PC-3 (cell line): ENCODE results near the gene AARSD1. TPM values are rescaled to one million over a fixed set of nuclear protein-coding genes. Genes with fewer than 3 reads are reported as not detected.
A peak's percentile ranks its signal among the peaks of the same experiment; 100 is the strongest.

Experiments
- ATAC-seq: fragments of 200-7000 bp; cut with Tn5 transposase; 2 replicates; pipeline ENCODE4 v1.9.1; 2020; ENCODE audit warnings: mild to moderate bottlenecking, moderate library complexity
- Bru-seq: library from RNA; stranded (reverse); fragments of 400-500 nt; gene quantifications from one replicate; lab custom pipeline; 2021; lab: Mats Ljungman, UMichigan
- BruChase-seq, 2 experiments: library from RNA; stranded (reverse); fragments of 400-500 nt; gene quantifications; one replicate each; lab custom pipeline; 2021; lab: Mats Ljungman, UMichigan
- BruUV-seq: library from RNA; stranded (reverse); fragments of 400-500 nt; replicated peaks from 2 replicates; lab custom pipeline; 2021; lab: Mats Ljungman, UMichigan
- CTCF ChIA-PET: fragments of 300-600 bp; sonication (Branson Sonifier 250); formaldehyde crosslinking; loops from one replicate; lab custom pipeline; 2022; ENCODE audit warnings: antibody characterized with exemption; lab: Charles Lee
- POLR2A ChIA-PET: fragments of 300-600 bp; sonication (Branson Sonifier 250); formaldehyde crosslinking; loops from one replicate; lab custom pipeline; 2022; ENCODE audit warnings: antibody characterized with exemption; ENCODE audit not compliant: unreplicated experiment; lab: Charles Lee
- DNase-seq: peaks from one replicate; pipeline ENCODE4 v3.0.0-alpha.2; 2015
- H2AFZ ChIP-seq: fragments of 300-600 bp; sonication (generic); 2 replicates; pipeline ENCODE4 v1.6.0; 2016; ENCODE audit warnings: antibody characterized with exemption, low read length
- H3F3A ChIP-seq: fragments of 300-600 bp; sonication (generic); one replicate; pipeline ENCODE4 v1.6.0; 2017; ENCODE audit warnings: antibody characterized with exemption, low read length, control low read depth, mild to moderate bottlenecking; ENCODE audit not compliant: unreplicated experiment
- H3K27ac ChIP-seq: fragments of 300-600 bp; sonication (generic); 2 replicates; pipeline ENCODE4 v1.5.1; 2016; ENCODE audit warnings: mild to moderate bottlenecking, low read length
- H3K27me3 ChIP-seq: fragments of 300-600 bp; sonication (generic); 2 replicates; pipeline ENCODE4 v1.6.1; 2016; ENCODE audit warnings: low read length, mixed read lengths
- H3K36me3 ChIP-seq: fragments of 300-600 bp; sonication (generic); 2 replicates; pipeline ENCODE4 v1.6.1; 2016; ENCODE audit warnings: low read depth, mixed run types, low read length, mixed read lengths
- H3K4me1 ChIP-seq: fragments of 300-600 bp; sonication (generic); 2 replicates; pipeline ENCODE4 v1.5.1; 2016; ENCODE audit warnings: low read length; ENCODE audit not compliant: insufficient read depth
- H3K4me2 ChIP-seq: fragments of 300-600 bp; sonication (generic); 2 replicates; pipeline ENCODE4 v1.6.0; 2016; ENCODE audit warnings: low read length
- H3K4me3 ChIP-seq: fragments of 300-600 bp; sonication (generic); 2 replicates; pipeline ENCODE4 v1.5.1; 2016; ENCODE audit warnings: mild to moderate bottlenecking, low read length, mixed read lengths
- H3K79me2 ChIP-seq: fragments of 300-600 bp; sonication (generic); 2 replicates; pipeline ENCODE4 v1.6.1; 2017; ENCODE audit warnings: low read length, mixed read lengths
- H3K9ac ChIP-seq: fragments of 300-600 bp; sonication (generic); 2 replicates; pipeline ENCODE4 v1.6.0; 2016; ENCODE audit warnings: mild to moderate bottlenecking, low read length
- H3K9me2 ChIP-seq: fragments of 300-600 bp; sonication (generic); replicated peaks from 2 replicates; pipeline ENCODE4 v1.6.1; 2016; ENCODE audit warnings: mixed run types, low read length, mixed read lengths
- H3K9me3 ChIP-seq: fragments of 300-600 bp; sonication (generic); 2 replicates; pipeline ENCODE4 v1.6.1; 2016; ENCODE audit warnings: low read length, mixed read lengths
- H4K20me1 ChIP-seq: fragments of 300-600 bp; sonication (generic); 2 replicates; pipeline ENCODE4 v1.6.1; 2016; ENCODE audit warnings: low read length, mixed read lengths
- CTCF ChIP-seq: fragments of 300-600 bp; sonication (generic); conservative IDR thresholded peaks from 2 replicates; pipeline ENCODE4 v1.5.1; 2017; ENCODE audit warnings: antibody characterized with exemption, low read depth, mild to moderate bottlenecking, low read length
- EZH2 ChIP-seq: fragments of 300-600 bp; sonication (generic); IDR thresholded peaks from one replicate; pipeline ENCODE4 v1.6.1; 2017; ENCODE audit warnings: antibody characterized with exemption, mild to moderate bottlenecking, low read length; ENCODE audit not compliant: unreplicated experiment
- EZH2phosphoT487 ChIP-seq: fragments of 300-600 bp; sonication (generic); IDR thresholded peaks from 2 replicates; pipeline ENCODE4 v1.6.1; 2018; ENCODE audit warnings: mild to moderate bottlenecking, antibody characterized with exemption, low read length, borderline replicate concordance
- intact Hi-C: fragments of 100-400 bp; cut with micrococcal nuclease; formaldehyde crosslinking; loops from 2 replicates; pipeline ENCODE4 v1.9.0; 2023
- long read RNA-seq: library from polyadenylated mRNA; unstranded; transcript quantifications from one replicate; pipeline ENCODE4 v2.0.0, GENCODE V29; 2021; ENCODE audit not compliant: unreplicated experiment
- total RNA-seq: library from RNA; depleted of rRNA; stranded (reverse); fragments of >200 nt; gene quantifications from 2 replicates; pipeline ENCODE4 v1.2.3, GENCODE V29; 2014; rRNA removed

Gene AARSD1
- total RNA-seq (32.5 and 34.7 TPM in 2 replicates), Bru-seq, nascent RNA (percentile 82 among the genes with signal in this experiment), BruChase-seq, experiment 1, labeled RNA remaining after a 6-hour chase (percentile 90 among the genes with signal in this experiment), BruChase-seq, experiment 2, labeled RNA remaining after a 2-hour chase (percentile 80 among the genes with signal in this experiment)
- long read RNA-seq, transcript AARSD1-202 (12 exons, 1,322 nt) = major isoform, 6 of 14 reads
- long read RNA-seq, partial matches to known transcripts = 0 of 14 reads
- long read RNA-seq, other reads (novel, unspliced or antisense) = 5 of 14 reads

- Histone ChIP-seq H3K27me3 (no peaks in the 10 kb centered on the region), H3K9me2 (no peaks in the 10 kb centered on the region), H3K79me2 (peaks cover 26% of the 10 kb centered on the region), H3K9me3 (no peaks in the 10 kb centered on the region), H3K27ac (peak within 1 kb of the TSS; percentile 55), H3K4me1 (peaks cover 12% of the 10 kb centered on the region), H4K20me1 (no peaks in the 10 kb centered on the region), H3F3A (no peaks in the 10 kb centered on the region), H3K9ac (peak within 1 kb of the TSS; percentile 88), H3K4me2 (peak within 1 kb of the TSS; percentile 98), H2AFZ (peak within 1 kb of the TSS; percentile 85), H3K4me3 (peak within 1 kb of the TSS; percentile 87), H3K36me3 (peaks cover 8% of the 10 kb centered on the region; the same call in 1 of the 2 replicates)
- BruUV-seq = TSS peak; percentile 98
- TF ChIP-seq EZH2phosphoT487 (no peak), EZH2 (no peak), CTCF (no peak)
- ChIA-PET CTCF (interaction anchor here (0.7 kb wide), 1 partner anchor 42 kb away, joined by 10 read pairs; the partner anchor contains the start of gene IFI35), POLR2A (no interaction called here)
- peak; percentile 90 for DNase-seq
- ATAC-seq = peak; percentile 97
- intact Hi-C loops = loop anchor here (2.0 kb wide), 1 partner anchor 34 kb away; the partner anchor contains the start of gene RPL27
Observed at GRCh38 chr17:42964161-42964932, at the start of gene AARSD1. TSS of gene AARSD1 (minus strand) at chr17:42964454. CDS start at chr17:42964440, 14 bp downstream.

GRCh38 chr17:43013296-43013695 is 49.0 kb upstream of the AARSD1 start:
- intact Hi-C loops = no loop called here
- Histone ChIP-seq H2AFZ (no peak overlapping the region), H3K4me1 (peaks cover 12% of the 10 kb centered on the region), H3F3A (no peaks in the 10 kb centered on the region), H3K4me3 (no peak overlapping the region), H3K36me3 (no peaks in the 10 kb centered on the region), H3K9me3 (no peaks in the 10 kb centered on the region), H3K79me2 (no peaks in the 10 kb centered on the region), H4K20me1 (no peaks in the 10 kb centered on the region), H3K27me3 (no peaks in the 10 kb centered on the region), H3K9ac (no peak overlapping the region), H3K9me2 (no peaks in the 10 kb centered on the region), H3K27ac (no peak overlapping the region), H3K4me2 (no peak overlapping the region)
- ChIA-PET POLR2A (no interaction called here), CTCF (no interaction called here)
- BruUV-seq = no TSS peak
- DNase-seq (no peak), ATAC-seq (no peak)
- TF ChIP-seq EZH2 (no peak), EZH2phosphoT487 (no peak), CTCF (no peak)
